HEK293T (cell line): ENCODE measurements around the gene ARL5B.

Source experiments
- FOXM1 ChIP-seq: fragments of 450-650 bp; IDR thresholded peaks from 2 replicates; pipeline ENCODE4 v1.6.1; 2017; ENCODE audit warnings: mild to moderate bottlenecking, borderline replicate concordance
- LEF1 ChIP-seq: fragments of 450-650 bp; IDR thresholded peaks from 2 replicates; pipeline ENCODE4 v1.6.1; 2017; ENCODE audit warnings: mild to moderate bottlenecking, borderline replicate concordance
- SP1 ChIP-seq: fragments of 450-650 bp; IDR thresholded peaks from 2 replicates; pipeline ENCODE4 v1.6.1; 2017
- TF ChIP-seq, protein P1 (sequence below): fragments of 450-650 bp; IDR thresholded peaks from 2 replicates; pipeline ENCODE4 v1.6.1; 2016

DNA sequence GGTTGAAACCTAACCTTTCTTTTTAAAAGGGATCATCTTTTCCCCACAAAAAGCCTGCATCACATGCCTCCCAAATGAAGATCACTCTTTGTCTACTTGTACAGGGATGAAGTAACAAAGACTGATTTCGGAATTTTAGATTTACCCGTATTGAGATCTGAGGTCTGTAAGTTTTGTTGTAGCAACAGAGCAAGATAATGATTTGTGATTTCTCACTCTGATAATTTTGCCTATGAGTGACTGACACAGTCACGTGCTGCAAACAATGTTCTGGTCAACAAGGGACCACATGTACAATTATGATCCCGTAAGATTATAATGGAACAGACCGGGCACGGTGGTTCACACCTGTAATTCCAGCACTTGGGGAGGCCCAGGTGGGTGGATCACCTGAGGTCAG, 31.3 kb downstream of the ARL5B start:
- no peak for TF ChIP-seq LEF1
- TF ChIP-seq, protein P1, sequence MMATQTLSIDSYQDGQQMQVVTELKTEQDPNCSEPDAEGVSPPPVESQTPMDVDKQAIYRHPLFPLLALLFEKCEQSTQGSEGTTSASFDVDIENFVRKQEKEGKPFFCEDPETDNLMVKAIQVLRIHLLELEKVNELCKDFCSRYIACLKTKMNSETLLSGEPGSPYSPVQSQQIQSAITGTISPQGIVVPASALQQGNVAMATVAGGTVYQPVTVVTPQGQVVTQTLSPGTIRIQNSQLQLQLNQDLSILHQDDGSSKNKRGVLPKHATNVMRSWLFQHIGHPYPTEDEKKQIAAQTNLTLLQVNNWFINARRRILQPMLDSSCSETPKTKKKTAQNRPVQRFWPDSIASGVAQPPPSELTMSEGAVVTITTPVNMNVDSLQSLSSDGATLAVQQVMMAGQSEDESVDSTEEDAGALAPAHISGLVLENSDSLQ = no peak
- no peak for TF ChIP-seq FOXM1
- no peak for TF ChIP-seq SP1
